ENCODE results near the gene COL9A1.

- TF ChIP-seq BHLHE40 (IDR thresholded peaks at IDR 0.05; ENCODE audit: low read length) (no peak), PCBP1 (IDR thresholded peaks at IDR 0.05; ENCODE audit: low read depth, low read length, poor library complexity, severe bottlenecking) (no peak), STAT5B (CRISPR knock-in tag; IDR thresholded peaks at IDR 0.05) (no peak), ELF1 (tag; IDR thresholded peaks at IDR 0.05) (no peak), CTCF (IDR thresholded peaks at IDR 0.05 in 2 of 3, conservative IDR thresholded peaks at IDR 0.05 in 1 of 3; ENCODE audit: insufficient read depth in 2 of 3, low read depth in 1 of 3, low read length in 3 of 3) (no peak), ZBTB11 (CRISPR knock-in tag; IDR thresholded peaks at IDR 0.05) (no peak), RBBP5 (IDR thresholded peaks at IDR 0.05; ENCODE audit: borderline replicate concordance, insufficient read depth, low read length, poor library complexity, severe bottlenecking) (no peak)
These were observed 30.8 kb downstream of the COL9A1 start for GRCh38 chr6:70272071-70272470.

Data from K562 (cell line).